Inflammatory macrophage treated with lipopolysaccharide for 1 hour (primary cell): ENCODE measurements around the gene GNB5.
"Not testable (repeated sequence)": the region's sequence is repeated elsewhere in the genome, so short reads cannot be mapped to it uniquely, and the experiment has no call there.

Source experiments
- DNase-seq, 2 donors: peaks; one replicate each; pipeline ENCODE4 v3.0.0-alpha.2; 2020 to 2022

GNB5 gene

GRCh38 chr15:52191207-52191606, at the start of gene GNB5:
GNB5 (minus strand) TSS chr15:52191392; CDS start chr15:52184676, 6,716 bp downstream.
- DNase-seq: no peak

- DNase-seq: no peak
Measured at GRCh38 chr15:52240166-52240565, 49.0 kb upstream of the GNB5 start.

GRCh38 chr15:52238989-52239525, 47.9 kb upstream of the GNB5 start:
- DNase-seq: not testable (repeated sequence)

- DNase-seq: no peak
Measured at GRCh38 chr15:52238149-52238548, 47.0 kb upstream of the GNB5 start.

GRCh38 chr15:52236013-52236412, 44.8 kb upstream of the GNB5 start:
- DNase-seq: peak; percentile 56 to 57

- DNase-seq: no peak
Measured at GRCh38 chr15:52234596-52235541, 43.7 kb upstream of the GNB5 start.

- peak in 1 of 2 donors; percentile 22 for DNase-seq
Measured at GRCh38 chr15:52233405-52233804, 42.2 kb upstream of the GNB5 start.

GRCh38 chr15:52232327-52232726, 41.1 kb upstream of the GNB5 start:
- DNase-seq: peak in 1 of 2 donors; percentile 28

GRCh38 chr15:52230073-52230472, 38.9 kb upstream of the GNB5 start:
- no peak for DNase-seq

- DNase-seq: no peak
Measured at GRCh38 chr15:52228921-52229320, 37.7 kb upstream of the GNB5 start.

- DNase-seq: peak; percentile 92 to 97
Measured at GRCh38 chr15:52227456-52227855, 36.3 kb upstream of the GNB5 start.

GRCh38 chr15:52225230-52225629, 34.0 kb upstream of the GNB5 start:
- DNase-seq: no peak

- DNase-seq: peak; percentile 22 to 48
Measured at GRCh38 chr15:52224211-52224610, 33.0 kb upstream of the GNB5 start.

GRCh38 chr15:52221730-52222129, 30.5 kb upstream of the GNB5 start:
- no peak for DNase-seq

GRCh38 chr15:52220937-52221660, 29.9 kb upstream of the GNB5 start:
- DNase-seq: no peak

GRCh38 chr15:52220251-52220650, 29.1 kb upstream of the GNB5 start:
- DNase-seq: no peak

- no peak for DNase-seq
Measured at GRCh38 chr15:52218816-52219215, 27.6 kb upstream of the GNB5 start.

GRCh38 chr15:52218371-52218770, 27.2 kb upstream of the GNB5 start:
- DNase-seq: no peak

- no peak for DNase-seq
Measured at GRCh38 chr15:52217186-52217585, 26.0 kb upstream of the GNB5 start.

GRCh38 chr15:52214553-52214952, 23.4 kb upstream of the GNB5 start:
- no peak for DNase-seq

- DNase-seq: no peak
Measured at GRCh38 chr15:52213206-52213605, 22.0 kb upstream of the GNB5 start.

GRCh38 chr15:52208306-52208946, 17.2 kb upstream of the GNB5 start:
- peak; percentile 32 to 68 for DNase-seq

- peak in 1 of 2 donors; percentile 33 for DNase-seq
Measured at GRCh38 chr15:52207191-52207590, 16.0 kb upstream of the GNB5 start.
